Measurements from ENCODE around the gene AGAP9.
"Not testable (repeated sequence)": the region's sequence is repeated elsewhere in the genome, so short reads cannot be mapped to it uniquely, and the experiment has no call there.

Gene AGAP9

DNA sequence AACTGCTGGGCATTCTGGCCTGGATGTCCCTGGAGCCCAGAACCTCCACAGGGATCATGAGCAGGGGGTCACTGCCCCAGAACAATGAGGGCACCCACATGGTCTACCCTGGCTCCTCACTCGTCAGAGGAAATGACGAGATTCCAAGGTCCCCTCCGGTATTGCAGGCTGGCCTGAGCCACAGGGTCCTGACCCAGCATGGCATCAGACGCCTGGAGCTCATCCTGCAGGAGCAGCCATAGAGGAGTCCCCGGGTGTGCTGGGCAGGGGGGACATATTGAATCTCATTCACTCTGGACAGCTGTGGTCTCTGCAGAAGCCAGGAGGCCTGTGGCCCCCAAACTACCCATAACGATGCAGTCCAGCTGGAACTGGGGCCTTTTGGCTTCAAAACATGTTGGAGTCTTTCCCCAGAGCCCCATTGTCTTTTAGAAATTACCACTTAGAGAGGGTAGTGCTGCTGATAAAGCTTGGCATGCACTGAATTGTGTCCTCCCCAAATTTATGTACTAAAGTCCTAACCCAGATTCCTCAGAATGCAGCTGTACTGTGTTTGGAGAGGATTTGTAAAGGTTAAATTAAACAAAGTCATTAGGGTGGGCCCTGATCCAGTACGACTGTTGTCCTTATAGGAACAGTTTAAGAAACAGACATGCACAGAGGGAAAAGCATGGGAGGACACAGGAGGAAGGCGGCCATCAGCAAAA lies 67.2 kb downstream of the AGAP9 start:
- no peak for DNase-seq

DNA sequence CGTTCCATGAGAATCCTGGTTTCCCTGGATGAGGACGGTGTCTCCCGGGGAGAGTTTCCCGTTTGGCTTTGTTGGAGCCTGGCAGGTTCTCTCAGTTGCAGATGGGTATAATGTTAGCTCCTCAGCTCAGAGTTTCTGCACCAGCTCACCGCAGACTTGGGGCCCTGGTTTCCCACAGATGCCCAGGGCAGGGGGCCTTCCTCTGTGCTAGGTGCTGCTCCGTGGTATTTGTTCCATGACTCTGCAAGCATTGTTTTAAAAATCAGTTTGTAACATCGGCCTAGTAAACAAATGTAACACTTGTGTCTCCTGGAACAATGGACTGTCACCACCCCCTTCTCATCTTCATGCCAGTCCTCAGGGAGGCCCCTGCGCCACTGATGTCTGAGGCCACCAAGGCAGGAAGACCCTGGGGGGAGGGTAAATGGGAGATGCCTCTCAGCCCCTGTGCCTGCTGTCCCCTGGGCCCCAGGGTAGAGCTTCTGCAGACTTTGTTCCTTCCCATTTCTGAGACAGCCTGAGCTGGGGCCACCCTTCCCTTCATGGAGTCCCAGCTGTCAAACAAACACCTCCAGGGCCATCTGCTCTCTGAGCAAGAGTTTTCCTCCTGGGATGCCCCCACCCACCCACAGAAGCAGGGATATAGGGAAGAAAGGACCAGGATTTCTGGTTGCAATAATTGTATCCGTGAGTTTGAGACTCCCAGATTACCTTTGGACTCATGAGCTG lies 67.9 kb downstream of the AGAP9 start:
- not testable (repeated sequence) for DNase-seq

DNA sequence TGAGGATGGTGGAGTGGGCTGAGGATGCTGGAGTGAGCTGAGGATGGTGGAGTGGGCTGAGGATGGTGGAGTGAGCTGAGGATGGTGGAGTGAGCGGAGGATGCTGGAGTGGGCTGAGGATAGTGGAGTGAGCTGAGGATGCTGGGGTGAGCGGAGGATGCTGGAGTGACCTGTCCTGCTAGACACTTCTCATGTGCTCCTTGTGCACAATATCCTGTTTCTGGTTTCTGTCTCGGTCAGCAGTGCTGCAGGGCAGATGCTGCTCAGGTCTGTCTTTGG lies 68.7 kb downstream of the AGAP9 start:
- no peak for DNase-seq

DNA sequence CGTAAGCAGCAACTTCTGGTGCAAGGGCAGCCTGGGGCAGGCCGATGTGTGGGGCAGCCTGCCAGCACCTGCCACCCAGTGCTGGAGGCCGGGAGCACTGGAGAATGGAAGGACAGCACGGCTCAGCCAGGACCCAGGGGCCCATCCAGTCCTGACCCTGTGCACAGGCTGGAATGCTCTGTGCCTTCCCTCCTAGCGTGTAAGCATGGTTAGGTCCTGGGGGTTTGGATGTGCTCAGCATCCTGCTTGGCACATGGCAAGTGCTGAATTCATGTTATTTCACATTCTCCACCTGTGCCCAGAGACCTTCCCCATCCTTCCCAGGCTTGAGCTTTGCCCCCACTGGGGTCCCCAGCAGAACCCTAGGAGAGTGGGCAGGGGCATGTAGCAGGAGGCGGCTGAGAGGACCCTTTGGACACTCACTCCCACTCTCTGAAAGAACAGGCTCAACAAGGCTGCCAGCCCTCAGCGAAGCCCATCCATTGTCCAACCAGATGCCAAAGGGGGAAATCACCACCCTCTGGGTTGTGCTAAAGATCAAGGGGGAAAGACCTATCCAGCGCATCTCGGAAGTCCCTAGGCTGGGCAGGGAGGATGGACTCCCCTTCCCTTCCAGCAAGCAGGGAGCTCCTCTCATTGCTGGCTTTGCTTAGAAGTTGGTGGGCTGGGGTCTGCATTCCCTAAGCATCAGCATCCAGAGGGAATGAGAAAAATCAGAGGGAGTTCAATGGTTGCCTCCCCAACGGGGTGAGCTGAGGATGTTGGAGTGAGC lies 69.2 kb downstream of the AGAP9 start:
- DNase-seq = no peak

DNA sequence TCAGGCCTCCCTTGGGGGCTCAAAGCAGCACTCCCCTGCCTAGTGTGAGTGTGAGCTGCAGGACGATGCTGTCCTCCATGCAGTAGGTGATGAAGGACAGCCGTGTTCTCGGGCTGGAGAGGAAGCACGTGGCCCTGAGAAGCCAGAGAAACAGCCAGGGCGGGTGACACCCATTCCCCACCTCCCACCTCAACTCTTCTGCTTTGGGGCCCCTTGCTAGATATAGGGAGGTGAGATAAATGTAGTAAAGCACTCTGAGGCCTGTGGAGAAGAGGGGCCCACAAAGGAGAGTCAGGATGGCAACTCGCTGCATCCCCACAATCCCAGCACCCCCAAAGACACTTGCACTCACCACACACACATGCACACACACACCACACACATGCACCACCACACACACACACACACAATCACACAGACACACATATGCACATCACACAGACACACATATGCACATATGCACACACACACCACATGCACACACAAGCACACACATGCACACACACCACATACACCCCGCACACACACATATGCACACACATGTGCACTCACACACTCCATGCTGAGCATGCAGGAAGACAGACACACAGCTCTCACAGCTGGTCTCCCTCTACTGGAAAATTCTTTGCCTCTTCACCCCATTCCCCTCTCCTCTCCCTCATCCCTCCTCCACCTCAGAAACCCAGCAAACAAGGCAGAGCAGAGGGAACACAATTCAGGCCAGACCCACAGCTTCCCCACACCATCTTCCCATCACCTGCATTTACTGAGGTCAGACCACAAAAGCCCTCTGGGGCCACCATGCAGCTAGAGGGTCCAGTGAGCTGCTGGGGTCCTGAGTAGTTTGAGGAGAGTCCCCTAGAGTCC lies 70.1 kb downstream of the AGAP9 start:
- DNase-seq = no peak

DNA sequence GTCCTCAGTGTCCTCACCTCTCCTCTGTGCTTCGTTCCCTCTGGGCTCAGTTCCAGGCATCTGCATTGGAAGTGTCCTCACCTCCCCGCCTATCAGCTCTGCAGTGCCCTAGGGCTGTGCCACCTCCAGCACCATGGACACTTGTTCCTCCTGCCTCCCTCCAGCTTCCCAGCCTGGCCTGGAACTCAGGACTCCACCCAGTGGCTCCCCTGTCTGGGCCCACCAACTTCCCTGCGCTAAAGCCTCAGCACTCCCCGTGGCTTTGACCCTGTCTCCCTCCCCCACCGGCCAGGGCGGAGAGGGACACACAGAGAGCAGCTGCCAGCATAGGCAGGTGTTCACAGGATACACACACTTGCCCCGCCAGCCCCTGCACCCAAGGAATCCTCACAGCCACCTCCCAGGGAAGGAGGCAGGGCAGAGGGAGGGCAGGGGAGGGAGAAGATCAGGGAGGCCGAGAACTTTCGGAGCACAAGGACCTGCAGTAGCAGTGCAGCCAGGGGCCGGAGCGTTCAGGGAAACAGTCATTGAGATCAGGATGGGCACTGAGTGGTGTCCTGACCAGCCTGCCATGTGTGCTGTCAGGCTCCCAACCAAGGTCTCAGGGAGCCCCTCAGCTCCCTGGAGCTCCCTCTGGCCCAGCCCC lies 70.8 kb downstream of the AGAP9 start:
- no peak for DNase-seq

DNA sequence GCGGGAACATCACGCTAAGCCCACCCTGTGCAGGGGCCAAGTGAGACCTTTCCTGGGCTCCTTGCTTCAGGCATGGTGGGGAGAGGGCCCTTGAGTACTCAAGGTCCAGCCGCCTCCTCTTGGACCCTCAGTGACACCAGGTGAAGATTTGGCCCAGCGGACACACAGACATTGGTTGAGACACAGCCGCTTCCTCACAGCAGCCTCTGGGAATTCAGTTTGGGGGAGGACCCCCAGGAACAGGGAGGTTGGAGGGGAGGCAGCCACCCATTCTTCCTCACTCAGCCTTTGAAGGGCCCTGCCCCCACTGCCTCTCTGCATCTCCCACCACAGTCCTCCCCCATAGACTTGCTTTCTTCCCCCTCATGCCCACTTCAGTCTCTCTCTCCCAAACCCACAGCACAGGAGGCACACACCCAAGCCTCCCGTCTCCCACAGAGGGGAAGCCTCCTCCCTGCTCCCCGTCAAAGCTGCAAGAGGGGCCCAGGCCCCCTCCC lies 71.4 kb downstream of the AGAP9 start:
- no peak for DNase-seq
